DMS 273 treated with DMSO at 0.1 percent for 48 hours (cell line): ENCODE measurements around the gene ANKRD2.
"Not testable (repeated sequence)": the region's sequence is repeated elsewhere in the genome, so short reads cannot be mapped to it uniquely, and the experiment has no call there.

Experiments used
- DNase-seq: peaks from one replicate; lab custom pipeline; 2025; lab: John Stamatoyannopoulos, UW

The ANKRD2 gene, protein sequence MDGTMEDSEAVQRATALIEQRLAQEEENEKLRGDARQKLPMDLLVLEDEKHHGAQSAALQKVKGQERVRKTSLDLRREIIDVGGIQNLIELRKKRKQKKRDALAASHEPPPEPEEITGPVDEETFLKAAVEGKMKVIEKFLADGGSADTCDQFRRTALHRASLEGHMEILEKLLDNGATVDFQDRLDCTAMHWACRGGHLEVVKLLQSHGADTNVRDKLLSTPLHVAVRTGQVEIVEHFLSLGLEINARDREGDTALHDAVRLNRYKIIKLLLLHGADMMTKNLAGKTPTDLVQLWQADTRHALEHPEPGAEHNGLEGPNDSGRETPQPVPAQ

DNA sequence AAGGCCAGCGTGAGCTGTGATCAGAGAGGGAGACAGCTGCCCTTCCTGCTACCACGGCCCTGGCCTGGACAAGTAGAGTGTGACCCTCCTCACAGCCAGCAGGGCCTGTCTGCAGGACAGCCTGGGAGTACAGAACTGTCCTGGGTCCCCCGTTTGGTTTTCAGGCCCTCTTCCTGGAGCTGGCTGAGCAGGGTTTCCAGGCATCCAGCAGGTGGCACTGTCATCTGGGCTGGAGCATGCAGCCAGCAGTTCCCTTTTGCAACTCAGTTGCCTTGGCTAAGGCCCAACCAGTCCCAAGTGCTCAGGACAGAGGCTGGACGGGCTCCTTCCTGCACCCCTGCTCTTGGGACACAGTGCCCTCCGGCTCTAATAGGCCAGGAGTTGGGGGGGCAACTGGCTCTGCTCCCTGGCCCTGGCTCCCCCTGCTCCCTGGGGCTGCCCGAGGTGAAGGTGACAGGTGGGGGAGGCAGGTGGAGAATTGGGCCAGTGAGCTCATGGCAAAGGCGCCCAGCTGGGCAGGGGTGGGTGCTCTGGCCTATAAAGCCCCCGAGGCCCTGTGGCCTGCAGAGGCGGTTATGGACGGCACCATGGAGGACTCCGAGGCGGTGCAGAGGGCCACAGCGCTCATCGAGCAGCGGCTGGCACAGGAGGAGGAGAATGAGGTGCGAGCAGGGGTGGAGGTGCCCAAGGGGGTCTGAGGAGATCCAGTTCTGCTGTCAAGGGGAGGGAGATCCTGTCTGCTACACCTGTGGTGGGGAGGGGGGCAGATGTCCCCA, at the start of gene ANKRD2:
Gene ANKRD2 (plus strand): TSS at position 566 of the 776 bp plus-strand sequence. CDS start 10 bp downstream, at position 576.
- DNase-seq = peak; percentile 44

DNA sequence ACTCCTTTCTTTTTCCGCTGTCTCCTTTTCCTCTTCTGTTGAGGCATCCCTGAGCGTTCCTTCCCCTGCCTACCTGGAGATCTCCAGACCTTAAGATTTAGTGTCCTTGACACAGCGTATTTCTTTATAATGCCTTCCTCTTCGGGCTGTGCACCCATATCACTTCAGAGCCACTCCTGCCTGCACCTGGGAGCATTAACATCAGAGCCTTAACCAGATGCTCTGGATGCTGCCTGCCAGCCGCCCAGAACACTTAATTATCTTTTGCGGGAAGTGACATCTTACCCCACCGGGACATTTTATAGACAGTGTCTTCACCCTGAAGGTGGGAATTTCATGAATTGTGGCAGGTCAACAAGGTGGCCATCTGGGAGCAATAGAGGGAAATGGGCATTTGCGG, 49.6 kb upstream of the ANKRD2 start:
- no peak for DNase-seq

DNA sequence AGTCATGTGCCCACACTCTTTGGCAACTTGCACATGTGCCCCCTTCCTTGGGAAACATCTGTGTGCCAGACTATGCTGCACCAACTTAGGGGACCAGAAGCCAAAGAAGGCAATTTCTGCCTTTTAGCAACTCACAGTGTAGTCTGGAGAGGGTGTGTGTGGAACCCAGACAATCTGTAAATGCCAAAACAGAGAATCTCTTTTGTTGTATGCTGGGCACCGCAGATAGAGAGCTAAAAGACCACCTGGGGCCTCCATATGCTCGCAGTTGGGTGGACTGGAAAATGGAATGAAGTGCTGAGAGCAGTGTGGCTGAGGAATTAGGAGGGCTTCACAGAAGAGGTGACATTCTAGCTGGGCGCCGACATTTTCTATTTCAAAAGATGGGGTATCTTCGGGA, 47.5 kb upstream of the ANKRD2 start:
- no peak for DNase-seq

DNA sequence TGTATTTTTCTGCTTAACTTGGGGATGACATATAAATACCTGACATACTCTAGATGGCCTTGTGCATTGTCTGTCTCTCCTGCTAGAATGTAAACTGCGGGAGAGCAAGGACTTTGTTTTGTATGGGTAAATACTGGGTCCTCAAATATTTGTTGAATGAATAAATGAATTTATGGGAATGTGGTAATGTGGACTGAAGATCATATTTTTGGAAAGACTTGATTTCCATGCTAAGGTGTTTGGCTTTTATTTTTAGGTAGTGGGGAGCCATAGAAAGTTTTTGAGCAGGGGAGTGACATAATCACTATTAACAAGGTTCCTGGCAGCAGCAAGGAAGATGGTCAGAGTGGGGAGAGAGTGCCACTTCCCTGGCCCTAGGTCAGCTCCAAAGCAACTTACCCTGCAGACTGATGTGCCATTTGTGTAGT, 46.9 kb upstream of the ANKRD2 start:
- no peak for DNase-seq

DNA sequence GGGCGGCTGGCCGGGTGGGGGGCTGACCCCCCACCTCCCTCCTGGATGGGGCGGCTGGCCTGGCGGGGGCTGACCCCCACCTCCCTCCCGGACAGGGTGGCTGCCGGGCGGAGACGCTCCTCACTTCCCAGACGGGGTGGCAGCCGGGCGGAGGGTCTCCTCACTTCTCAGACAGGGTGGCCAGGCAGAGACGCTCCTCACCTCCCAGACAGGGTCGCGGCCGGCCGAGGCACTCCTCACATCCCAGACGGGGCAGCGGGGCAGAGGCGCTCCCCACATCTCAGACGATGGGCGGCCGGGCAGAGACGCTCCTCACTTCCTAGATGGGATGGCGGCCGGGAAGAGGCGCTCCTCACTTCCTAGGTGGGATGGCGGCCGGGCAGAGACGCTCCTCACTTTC, 43.7 kb upstream of the ANKRD2 start:
- not testable (repeated sequence) for DNase-seq

DNA sequence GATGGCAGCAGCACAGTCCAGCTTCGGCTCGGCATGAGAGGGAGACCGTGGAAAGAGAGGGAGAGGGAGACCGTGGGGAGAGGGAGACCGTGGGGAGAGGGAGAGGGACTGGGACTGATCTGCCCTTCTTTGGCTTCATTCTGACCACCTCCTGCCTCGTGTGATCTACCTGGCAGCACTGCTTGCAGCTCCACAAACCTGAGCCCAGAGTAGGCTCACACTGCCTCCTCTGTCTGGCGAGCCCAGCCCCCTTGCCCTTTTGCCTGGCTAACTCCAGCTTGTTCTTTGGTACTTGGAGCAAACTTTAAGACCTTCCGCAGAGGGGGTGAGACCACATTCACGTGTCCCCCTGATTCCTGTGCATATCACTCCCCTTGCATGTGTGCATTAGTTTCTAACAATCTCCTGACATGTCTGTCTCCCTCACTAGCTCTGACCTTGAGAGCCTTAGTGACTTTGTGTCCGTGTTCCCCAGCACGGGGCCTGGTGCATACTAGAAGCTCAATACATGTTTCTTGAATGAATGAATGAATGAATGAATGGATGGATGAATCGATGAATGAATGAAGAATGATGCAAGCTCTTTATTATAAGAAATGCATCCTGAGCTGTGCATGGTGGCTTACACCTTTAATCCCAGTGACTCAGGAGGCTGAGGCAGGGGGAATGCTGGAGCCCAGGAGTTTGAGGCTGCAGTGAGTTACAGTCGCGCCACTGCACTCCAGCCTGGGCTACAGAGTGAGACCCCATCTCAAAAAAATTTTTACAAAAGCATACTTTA, 42.7 kb upstream of the ANKRD2 start:
- DNase-seq = no peak

DNA sequence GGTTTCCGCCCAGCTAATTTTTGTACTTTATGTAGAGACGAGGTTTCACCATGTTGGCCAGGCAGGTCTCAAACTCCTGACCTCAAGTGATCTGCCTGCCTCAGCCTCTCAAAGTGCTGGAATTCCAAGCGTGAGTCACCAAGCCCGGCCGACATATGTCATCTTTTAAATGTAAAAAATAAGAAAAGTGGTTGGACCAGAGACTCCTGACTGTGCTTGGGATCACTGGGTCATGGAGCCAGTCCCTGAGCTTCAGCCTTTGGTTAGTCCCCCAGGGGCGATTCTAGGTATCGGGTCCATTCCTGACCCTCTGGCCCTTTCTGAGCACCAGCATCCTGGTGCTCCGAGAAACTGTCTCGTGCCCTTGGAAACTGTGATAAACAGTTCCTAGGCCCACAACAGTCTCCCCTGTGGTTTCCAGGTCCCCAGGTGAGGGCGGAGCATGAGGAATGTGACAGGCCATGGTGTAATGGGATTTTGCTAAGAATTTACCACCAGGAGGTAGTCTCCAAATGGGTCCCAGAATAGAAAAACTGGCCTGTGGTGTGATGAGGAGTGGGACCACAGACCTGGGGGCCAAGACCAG, 41.1 kb upstream of the ANKRD2 start:
- no peak for DNase-seq

DNA sequence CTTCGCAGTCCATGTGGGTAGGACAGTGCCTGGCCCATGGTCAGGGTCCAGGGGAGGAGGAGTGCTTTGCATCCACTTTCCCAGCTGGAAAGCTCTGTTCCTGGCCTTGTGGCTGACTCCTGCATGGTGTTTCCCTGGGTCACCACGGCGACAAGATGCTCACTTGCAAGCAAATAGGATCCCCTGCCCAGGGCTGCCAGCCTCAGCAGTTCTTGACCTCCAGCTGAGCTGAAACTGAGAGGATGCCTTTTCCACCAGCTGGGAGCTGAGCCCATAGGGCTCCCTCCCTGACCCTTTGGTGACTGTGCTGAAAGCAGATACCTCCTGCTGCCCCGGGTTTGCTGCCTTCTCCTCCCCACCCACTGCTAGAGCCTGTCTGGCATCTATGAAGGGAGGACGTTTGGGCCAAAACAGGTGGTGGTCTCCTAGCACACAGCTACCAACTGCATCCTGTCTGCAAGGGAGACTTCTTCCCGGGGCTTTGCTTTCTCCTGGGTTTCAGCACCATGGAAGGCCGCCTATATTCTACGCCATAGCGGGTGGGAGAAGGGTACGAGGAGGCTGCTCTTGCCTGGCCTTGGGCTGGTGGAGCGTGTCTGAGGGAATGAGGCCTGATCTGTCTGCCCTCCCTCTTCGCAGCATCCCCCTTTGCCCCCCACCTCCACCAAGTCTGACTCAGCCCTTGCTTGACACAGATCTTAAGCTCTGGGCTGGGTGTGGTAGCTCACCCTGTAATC, 39.5 kb upstream of the ANKRD2 start:
- no peak for DNase-seq

DNA sequence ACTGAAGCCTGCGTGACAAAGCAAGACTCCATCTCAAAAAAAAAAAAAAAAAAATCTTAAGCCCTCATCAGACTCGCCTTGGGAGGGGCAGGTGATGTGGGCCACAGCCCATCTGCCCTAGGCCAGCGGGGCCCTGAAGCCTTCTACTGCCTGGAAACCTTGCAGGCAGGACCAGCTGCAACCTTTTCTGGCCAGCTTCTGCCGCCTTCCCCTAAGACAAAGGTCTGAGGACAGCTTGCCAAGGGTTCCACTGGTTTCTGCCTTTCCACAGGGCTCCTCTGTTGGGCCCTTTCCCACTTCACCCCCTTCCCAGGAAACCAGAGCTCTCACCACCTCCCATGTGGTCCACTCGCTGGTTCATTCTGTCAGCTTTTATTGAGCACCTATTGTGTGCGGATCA, 38.7 kb upstream of the ANKRD2 start:
- no peak for DNase-seq

DNA sequence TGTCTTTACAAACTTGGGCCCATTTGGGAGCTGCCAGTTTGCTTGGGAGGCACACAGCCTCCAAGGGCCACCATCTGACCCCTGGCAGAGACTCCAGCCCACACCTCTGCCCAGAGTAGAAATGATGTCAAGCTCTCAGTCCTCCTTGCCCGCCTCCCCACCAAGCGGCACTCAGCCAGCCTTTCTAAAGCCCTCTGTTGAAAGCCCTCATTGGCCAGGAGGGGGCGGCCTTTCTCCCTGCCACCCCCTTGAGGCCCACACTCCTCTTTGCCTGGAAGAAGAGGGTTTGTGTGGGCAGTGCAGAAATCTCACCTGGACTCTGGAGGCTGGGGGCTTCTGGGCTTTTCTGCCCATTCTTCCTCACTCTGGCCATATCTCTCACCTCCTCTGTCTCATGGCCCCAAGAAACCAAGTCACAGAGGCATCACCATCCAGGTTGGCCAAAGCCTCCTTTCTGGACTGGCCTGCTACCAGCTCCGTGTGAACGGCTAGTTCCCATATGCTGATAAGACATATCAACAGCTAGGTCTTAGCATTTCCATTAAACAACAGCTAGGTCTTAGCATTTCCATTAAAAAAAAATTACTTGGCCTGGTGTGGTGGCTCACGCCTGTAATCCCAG, 37.7 kb upstream of the ANKRD2 start:
- DNase-seq = no peak

DNA sequence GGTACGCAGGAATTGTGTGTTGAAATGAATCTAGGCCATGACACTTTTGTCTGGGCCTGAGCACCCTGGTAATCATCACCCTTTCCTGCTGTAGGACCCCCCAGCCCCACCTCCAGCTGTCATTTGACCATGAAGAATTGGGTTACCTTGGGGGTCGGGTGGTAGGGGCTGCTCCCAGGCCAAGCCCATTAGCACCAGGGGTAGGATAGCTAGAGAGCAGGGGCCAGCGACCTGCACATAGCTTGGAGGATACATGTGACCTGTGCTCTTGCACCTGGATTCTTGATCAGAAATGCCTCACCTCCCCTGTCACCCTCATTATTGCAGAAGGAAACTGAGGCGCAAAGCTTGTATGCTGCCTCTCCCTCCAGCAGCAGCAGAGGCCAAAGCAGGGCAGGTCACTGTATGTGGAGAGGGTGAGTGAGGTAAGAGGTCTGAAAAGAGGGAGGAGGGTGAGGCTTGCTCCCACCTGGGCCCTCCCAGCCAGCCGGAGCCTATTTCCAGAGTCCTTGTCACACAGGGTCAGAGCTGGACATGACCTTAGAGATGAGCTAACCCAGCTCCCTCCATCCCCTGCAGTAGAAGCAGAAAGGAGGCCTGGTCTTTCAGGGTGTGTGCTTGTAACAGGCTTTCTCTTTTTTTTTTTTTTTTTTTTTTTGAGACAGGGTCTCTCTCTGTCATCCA, 35.3 kb upstream of the ANKRD2 start:
- no peak for DNase-seq

DNA sequence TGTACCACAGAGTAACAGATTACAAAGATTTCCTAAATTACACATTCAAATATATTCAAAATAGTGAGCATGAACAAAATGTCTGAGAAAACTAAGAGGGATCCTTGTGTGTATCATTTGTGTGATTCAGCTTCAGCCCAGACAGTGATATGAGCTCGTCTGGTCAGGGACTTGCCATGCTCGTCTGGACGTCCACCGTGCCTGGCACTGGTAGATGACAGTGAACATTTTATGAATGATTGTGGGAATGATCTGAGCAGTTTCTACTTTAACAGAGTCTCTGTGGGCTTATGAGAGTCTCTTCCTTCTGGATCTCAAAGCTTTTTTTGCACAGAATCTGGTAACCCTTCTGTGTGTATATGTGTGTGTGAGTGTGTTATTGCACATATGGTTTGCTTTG, 34.2 kb upstream of the ANKRD2 start:
- DNase-seq = no peak

DNA sequence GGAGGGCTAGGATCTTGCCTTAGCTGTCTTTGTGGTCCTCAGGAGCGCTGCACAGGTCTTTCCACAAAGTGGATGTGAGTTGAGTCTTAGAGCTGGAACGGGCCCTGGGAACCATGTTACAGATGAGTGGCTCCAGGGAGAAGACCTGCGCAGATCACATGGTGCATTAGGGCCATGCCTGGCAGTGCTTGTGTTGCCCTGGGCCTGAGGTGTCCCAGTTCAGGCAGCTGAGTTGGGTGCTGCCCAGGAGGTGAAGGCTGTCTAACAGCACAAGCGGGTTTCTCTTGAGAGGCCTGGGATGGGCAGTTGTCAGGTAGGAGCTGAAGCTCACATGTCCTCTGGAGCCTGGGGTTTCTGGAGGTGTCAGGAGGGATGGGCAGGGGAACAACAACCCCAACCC, 33.7 kb upstream of the ANKRD2 start:
- no peak for DNase-seq

DNA sequence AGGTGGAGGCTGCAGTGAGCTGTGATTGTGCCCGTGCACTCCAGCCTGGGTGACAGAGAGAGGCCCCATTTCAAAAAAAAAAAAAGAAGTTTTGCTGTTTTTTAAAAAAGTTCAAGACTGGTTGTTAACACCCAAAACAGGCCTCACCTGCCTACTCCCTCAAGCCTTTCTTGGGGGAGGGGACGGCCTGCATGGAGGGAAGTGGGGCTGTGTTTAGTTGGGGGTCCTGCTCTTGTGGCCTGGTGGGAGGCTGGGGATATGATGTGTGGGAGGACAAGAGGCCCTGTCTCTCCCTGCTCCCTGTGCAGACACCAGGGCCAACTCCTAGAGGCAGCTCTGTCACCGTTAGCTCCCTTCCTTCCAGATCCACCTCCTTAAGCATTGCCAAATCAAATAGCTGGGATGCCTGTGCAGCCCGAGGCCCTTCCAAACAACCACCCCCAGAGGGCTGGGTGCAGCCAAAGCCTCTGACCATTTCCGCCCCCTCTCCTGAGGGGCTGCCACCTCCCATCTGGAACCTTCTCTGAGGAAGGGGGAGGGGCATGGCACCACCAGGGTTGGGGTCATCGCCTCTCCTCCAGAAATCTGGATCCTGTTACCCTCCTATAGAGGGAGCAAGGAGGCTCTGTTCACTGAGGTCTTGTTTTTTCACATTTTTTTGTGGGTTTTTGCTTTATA, 32.9 kb upstream of the ANKRD2 start:
- DNase-seq = no peak

DNA sequence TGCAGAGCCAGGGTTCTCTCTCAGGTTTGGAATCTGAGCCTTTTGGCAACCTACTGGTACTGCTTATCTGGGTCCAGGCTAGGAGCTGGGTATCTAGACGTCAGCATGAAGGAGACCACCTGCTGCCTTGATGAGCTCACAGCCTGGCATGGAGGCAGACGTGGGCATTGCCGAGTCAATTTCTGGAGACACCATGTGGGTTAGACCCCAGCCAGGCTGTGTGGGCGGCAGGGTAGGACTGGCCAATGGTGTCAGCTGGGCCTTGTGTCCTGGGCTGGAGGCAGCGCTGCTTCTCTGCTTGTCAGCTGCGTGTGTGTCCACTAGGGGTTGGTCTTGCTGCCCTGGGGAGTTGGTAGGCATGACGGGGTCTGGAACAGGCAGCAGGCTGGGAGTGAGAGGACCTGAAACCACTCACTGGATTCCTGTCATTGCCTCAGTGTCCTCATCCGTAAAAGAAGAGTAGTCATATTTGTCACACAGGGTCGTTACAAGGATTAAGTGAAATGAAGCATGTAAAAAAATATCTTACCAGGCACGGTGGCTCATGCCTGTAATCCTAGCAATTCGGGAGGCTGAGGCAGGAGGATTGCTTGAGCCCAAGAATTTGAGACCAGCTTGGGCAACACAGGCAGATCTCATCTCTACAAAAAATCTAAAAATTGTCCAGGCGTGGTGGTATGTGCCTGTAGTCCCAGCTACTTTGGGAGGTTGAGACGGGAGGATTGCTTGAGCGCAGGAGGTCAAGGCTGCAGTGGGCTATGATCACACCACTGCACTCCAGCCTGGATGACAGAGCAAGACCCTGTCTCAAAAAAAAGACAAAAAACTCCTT, 31.7 kb upstream of the ANKRD2 start:
- DNase-seq = no peak

DNA sequence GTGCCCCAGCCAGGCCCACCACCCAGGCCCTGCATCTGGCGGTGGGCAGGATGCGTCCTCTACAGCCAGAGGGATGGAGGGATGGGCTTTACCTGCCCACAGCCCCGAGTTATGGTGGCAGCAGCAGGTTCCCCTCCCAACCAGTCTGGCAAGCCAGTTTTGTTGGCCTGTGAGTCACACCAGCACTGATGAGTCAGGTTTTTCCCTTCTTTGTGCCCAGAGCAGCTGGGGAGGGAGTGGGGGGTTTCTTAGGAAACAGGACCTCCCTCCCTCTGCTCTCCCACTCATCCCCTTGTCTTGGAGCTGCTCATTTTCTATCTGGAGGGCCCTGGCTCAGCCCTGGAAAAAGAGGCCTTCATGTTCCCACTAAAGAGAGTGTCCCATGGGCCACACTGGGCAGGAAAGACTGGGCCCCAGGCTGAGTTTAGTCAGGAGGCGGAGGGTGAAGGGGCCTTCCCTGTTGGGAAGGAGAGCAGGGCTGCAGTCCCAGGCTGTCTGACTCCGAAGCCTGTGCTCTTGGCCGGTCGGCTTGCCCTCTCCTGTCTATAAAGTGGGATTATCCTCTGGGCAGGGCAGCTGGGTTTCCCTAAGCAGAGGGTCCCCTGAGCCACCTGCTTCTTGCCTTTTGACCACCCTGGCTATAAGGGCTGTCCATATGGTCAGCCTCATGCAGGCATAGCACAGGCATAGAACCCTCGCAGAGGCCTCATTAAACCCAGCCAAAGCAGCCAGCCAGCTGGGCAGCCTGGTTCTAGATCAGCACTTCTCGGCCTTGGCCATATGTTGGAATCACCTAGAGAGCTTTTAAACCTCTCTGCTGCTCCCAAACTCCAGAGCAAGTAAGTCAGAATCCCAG, 30.2 kb upstream of the ANKRD2 start:
- DNase-seq = peak; percentile 61

DNA sequence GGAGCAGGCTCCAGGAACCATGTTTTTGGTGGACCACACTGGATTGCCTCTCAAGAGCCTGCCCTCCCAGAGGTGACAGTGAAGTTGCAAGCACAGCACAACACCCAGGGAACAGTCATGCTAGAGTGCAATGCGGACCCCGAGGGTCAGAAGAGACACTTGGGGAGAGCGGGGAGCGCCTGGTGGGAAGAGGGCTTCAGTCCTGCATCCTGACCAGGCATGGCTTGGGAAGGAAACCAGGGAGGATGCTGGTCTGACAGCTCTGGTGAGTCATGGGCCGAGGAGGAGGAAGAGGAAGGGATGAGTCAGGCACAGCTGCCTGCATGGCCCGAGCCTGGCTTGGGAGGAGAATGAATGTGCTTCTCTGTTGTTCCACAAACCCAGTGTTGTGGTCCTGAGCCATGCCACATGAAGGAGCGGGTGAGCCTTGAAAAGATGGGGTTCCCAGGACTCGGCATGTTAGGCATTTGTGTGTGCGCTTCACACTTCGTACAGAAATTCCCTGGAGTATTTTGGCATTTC, 29.5 kb upstream of the ANKRD2 start:
- peak; percentile 44 for DNase-seq
